B cell (primary cell): ENCODE data around the gene UMOD. TPM values are rescaled to one million over a fixed set of nuclear protein-coding genes. Genes with fewer than 3 reads are reported as not detected.

Experiments
- ATAC-seq: fragments of 200-7000 bp; cut with Tn5 transposase; one replicate; pipeline ENCODE4 v1.10.0; 2021; ENCODE audit warnings: low read depth, mild to moderate bottlenecking, moderate number of reproducible peaks, moderate library complexity
- CTCF ChIA-PET: fragments of 350-600 bp; sonication (Branson Sonifier 250); formaldehyde crosslinking; loops from one replicate; lab custom pipeline; 2021; ENCODE audit warnings: antibody characterized with exemption, inconsistent platforms; lab: Charles Lee
- POLR2A ChIA-PET: fragments of 350-600 bp; sonication (Branson Sonifier 250); formaldehyde crosslinking; loops from one replicate; lab custom pipeline; 2021; ENCODE audit warnings: antibody characterized with exemption; lab: Charles Lee
- DNase-seq: peaks from one replicate; pipeline ENCODE4 v3.0.0; 2013
- H2AFZ ChIP-seq: 2 replicates; pipeline ENCODE4 v1.6.1; 2012; ENCODE audit warnings: mild to moderate bottlenecking, low read depth, low read length; ENCODE audit not compliant: insufficient read depth, poor library complexity, severe bottlenecking
- H3K27ac ChIP-seq, 2 donors: 1 replicate in 1 of 2; 2 replicates in 1 of 2; pipeline ENCODE4 v1.5.1; 2012 to 2013; ENCODE audit warnings: low read length in 2 of 2, mild to moderate bottlenecking in 2 of 2, moderate library complexity in 1 of 2
- H3K27me3 ChIP-seq, 4 experiments: fragments of 200-600 bp in 1 of 4; sonication (generic) in 1 of 4; replicated peaks in 1 of 4; 1 replicate in 2 of 4; 2 replicates in 2 of 4; pipeline versions ENCODE4 v1.6.1 to v1.7.0; 2013 to 2016; ENCODE audit warnings: low read length in 3 of 4, mild to moderate bottlenecking in 2 of 4, mixed read lengths in 1 of 4, moderate library complexity in 1 of 4; ENCODE audit not compliant: insufficient read depth in 4 of 4, control insufficient read depth in 3 of 4; ENCODE audit errors: control extremely low read depth in 1 of 4
- H3K36me3 ChIP-seq, 2 experiments: replicated peaks in 1 of 2; 1 replicate in 1 of 2; 2 replicates in 1 of 2; pipeline versions ENCODE4 v1.6.1 to v1.7.1; 2013; ENCODE audit warnings: low read length in 1 of 2; ENCODE audit not compliant: insufficient read depth in 2 of 2, control insufficient read depth in 1 of 2; ENCODE audit errors: control extremely low read depth in 1 of 2, extremely low read depth in 1 of 2
- H3K4me1 ChIP-seq, 2 donors: fragments of 200-600 bp in 1 of 2; sonication (generic) in 1 of 2; 1 replicate in 1 of 2; 2 replicates in 1 of 2; pipeline versions ENCODE4 v1.5.1 to v1.6.1; 2013 to 2017; ENCODE audit warnings: low read length in 2 of 2; ENCODE audit not compliant: control insufficient read depth in 2 of 2, insufficient read depth in 2 of 2
- H3K4me2 ChIP-seq: replicated peaks from 2 replicates; pipeline ENCODE3; 2012; ENCODE audit warnings: mild to moderate bottlenecking, low read depth, low read length; ENCODE audit not compliant: poor library complexity, severe bottlenecking
- H3K4me3 ChIP-seq, 5 experiments: fragments of 200-600 bp in 1 of 5; sonication (generic) in 1 of 5; 1 replicate in 3 of 5; 2 replicates in 2 of 5; pipeline versions ENCODE4 v1.5.1 to v1.7.0; 2011 to 2016; ENCODE audit warnings: low read length in 4 of 5, mild to moderate bottlenecking in 4 of 5, low read depth in 2 of 5, control low read depth in 1 of 5, moderate library complexity in 1 of 5; ENCODE audit not compliant: insufficient read depth in 1 of 5; ENCODE audit errors: control extremely low read depth in 1 of 5, extremely low read depth in 1 of 5
- H3K79me2 ChIP-seq: fragments of 200-600 bp; sonication (generic); one replicate; pipeline ENCODE4 v1.6.0; 2016; ENCODE audit warnings: low read length; ENCODE audit not compliant: control insufficient read depth, insufficient read depth
- H3K9ac ChIP-seq: fragments of 200-600 bp; sonication (generic); 2 replicates; pipeline ENCODE4 v1.6.1; 2017; ENCODE audit warnings: mild to moderate bottlenecking, low read length, moderate library complexity
- H3K9me3 ChIP-seq, 3 donors: one replicate each; pipeline versions ENCODE4 v1.6.1 to v1.7.1; 2013; ENCODE audit warnings: low read length in 2 of 3; ENCODE audit not compliant: control insufficient read depth in 2 of 3, insufficient read depth in 1 of 3; ENCODE audit errors: control extremely low read depth in 1 of 3
- H4K20me1 ChIP-seq: 2 replicates; pipeline ENCODE4 v1.6.0; 2012; ENCODE audit warnings: mild to moderate bottlenecking, low read length; ENCODE audit not compliant: insufficient read depth, control insufficient read depth, poor library complexity, severe bottlenecking
- H3K27ac Mint-ChIP-seq: one replicate; pipeline ENCODE4 v1.8.0; 2021; ENCODE audit warnings: mixed read lengths
- H3K27me3 Mint-ChIP-seq: one replicate; pipeline ENCODE4 v1.8.0; 2021; ENCODE audit warnings: mixed read lengths
- H3K4me1 Mint-ChIP-seq: one replicate; pipeline ENCODE4 v1.8.0; 2021; ENCODE audit warnings: mixed read lengths
- H3K4me3 Mint-ChIP-seq: one replicate; pipeline ENCODE4 v1.8.0; 2021; ENCODE audit warnings: mixed read lengths
- H3K9me3 Mint-ChIP-seq: one replicate; pipeline ENCODE4 v1.8.0; 2022; ENCODE audit warnings: mixed read lengths; ENCODE audit not compliant: insufficient read depth
- EZH2 ChIP-seq: IDR thresholded peaks from 2 replicates; pipeline ENCODE4 v1.6.1; 2012; ENCODE audit warnings: borderline replicate concordance, low read depth, mild to moderate bottlenecking, moderate library complexity, low read length; ENCODE audit not compliant: insufficient read depth, poor library complexity, severe bottlenecking
- whole genome bisulfite sequencing: methylation state at CpG from one replicate; pipeline ENCODE4 v1.1.5; 2013; ENCODE audit warnings: missing lambda C conversion rate; ENCODE audit not compliant: insufficient coverage; 5-methylcytosine and 5-hydroxymethylcytosine counted together
- intact Hi-C: fragments of 100-400 bp; cut with micrococcal nuclease; formaldehyde crosslinking; loops from one replicate; pipeline ENCODE4 v1.10.0; 2022
- polyA plus RNA-seq: library from polyadenylated mRNA; depleted of rRNA; stranded (reverse); fragments of >200 nt; gene quantifications from 2 replicates; pipeline ENCODE4 v1.2.3, GENCODE V29; 2012
- total RNA-seq, 2 donors: library from RNA; stranded (reverse); fragments of 120-200 nt in 1 of 2; gene quantifications; 1 replicate in 1 of 2; 2 replicates in 1 of 2; pipeline versions ENCODE4 v1.2.3 to v1.2.4, GENCODE V29; 2013 to 2022
- TF ChIP-seq, protein P1 (sequence below): fragments of 200-600 bp; IDR thresholded peaks from one replicate; pipeline ENCODE4 v1.8.0; 2022; ENCODE audit warnings: antibody characterized with exemption, mild to moderate bottlenecking

Gene UMOD
- total and polyA plus RNA-seq, 2 donors (not counting 1 experiment from before 2014, with no cell fraction given), result not detected

DNA sequence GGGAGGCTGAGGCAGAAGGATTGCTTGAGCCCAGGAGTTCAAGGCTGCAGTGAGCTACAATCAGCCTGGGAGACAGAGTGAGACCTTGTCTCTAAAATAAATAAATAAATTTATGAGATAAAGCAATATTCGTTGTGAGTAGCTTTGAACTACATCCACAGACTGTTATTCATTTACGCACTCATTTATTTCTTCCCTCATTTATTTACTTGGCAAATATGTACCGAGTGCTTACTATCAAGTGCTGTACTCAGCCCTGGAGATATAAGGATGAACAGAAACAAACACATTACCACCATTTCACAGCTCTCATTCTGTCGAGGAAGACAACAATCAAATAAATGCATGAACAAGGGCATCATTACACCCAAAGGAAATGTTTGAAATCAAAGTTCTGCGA lies 24.7 kb upstream of the UMOD start:
- TF ChIP-seq, protein P1, sequence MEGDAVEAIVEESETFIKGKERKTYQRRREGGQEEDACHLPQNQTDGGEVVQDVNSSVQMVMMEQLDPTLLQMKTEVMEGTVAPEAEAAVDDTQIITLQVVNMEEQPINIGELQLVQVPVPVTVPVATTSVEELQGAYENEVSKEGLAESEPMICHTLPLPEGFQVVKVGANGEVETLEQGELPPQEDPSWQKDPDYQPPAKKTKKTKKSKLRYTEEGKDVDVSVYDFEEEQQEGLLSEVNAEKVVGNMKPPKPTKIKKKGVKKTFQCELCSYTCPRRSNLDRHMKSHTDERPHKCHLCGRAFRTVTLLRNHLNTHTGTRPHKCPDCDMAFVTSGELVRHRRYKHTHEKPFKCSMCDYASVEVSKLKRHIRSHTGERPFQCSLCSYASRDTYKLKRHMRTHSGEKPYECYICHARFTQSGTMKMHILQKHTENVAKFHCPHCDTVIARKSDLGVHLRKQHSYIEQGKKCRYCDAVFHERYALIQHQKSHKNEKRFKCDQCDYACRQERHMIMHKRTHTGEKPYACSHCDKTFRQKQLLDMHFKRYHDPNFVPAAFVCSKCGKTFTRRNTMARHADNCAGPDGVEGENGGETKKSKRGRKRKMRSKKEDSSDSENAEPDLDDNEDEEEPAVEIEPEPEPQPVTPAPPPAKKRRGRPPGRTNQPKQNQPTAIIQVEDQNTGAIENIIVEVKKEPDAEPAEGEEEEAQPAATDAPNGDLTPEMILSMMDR, result no peak
- no peak for TF ChIP-seq EZH2
- no peak overlapping the region for H3K4me2 ChIP-seq
- ATAC-seq (no peak), DNase-seq (no peak)
- H3K27me3 ChIP-seq, result peaks cover 0 to 9% (median 0%) of the 10 kb centered on the region in 4 experiments
- CTCF ChIA-PET, result interaction anchor here (2.4 kb wide), 1 partner anchor 8 kb away, joined by 20 read pairs; no protein-coding TSS in a partner anchor
- no peaks in the 10 kb centered on the region for H3K79me2 ChIP-seq
- POLR2A ChIA-PET, result no interaction called here
- no peak overlapping the region for H2AFZ ChIP-seq
- 100% methylated on average over 1 of the region's 5 CpGs for WGBS
- intact Hi-C loops, result no loop called here
- H3K27ac ChIP-seq, result no peak overlapping the region
- no peaks in the 10 kb centered on the region for H3K4me1 ChIP-seq
- Mint-ChIP-seq H3K27me3 (peaks cover 33% of the 10 kb centered on the region), H3K4me3 (no peak overlapping the region), H3K27ac (no peak overlapping the region), H3K4me1 (no peaks in the 10 kb centered on the region), H3K9me3 (no peaks in the 10 kb centered on the region)
- no peaks in the 10 kb centered on the region for H4K20me1 ChIP-seq
- H3K4me3 ChIP-seq, result no peak overlapping the region
- no peaks in the 10 kb centered on the region for H3K9me3 ChIP-seq
- H3K36me3 ChIP-seq, result no peaks in the 10 kb centered on the region
- H3K9ac ChIP-seq, result no peak overlapping the region

DNA sequence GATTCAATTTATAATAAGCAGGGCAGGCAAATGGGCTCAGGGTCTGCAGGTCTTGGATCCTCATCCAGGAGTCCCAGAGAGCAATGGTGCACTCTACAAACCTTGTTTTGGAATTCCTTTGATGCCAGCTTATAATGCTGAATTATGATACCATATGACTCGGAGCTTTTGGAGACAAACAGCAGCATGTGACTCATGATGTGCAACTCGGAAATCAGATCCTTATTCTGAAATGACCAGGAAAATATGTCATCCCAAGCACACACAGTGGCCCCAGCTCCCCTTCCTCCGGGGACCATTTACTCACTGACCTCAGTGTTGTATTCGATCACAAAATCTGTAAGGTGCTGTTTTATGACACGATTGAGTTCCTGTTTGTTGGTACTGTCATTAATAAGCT lies 20.2 kb upstream of the UMOD start:
- no peak overlapping the region for H3K4me3 ChIP-seq
- no peak overlapping the region for H3K27ac ChIP-seq
- intact Hi-C loops, result no loop called here
- no peak overlapping the region for H3K27ac Mint-ChIP-seq
- no peak overlapping the region for H2AFZ ChIP-seq
- H3K9me3 ChIP-seq, result no peaks in the 10 kb centered on the region
- no peaks in the 10 kb centered on the region for H3K36me3 ChIP-seq
- H3K4me1 Mint-ChIP-seq, result no peaks in the 10 kb centered on the region
- H3K4me3 Mint-ChIP-seq, result no peak overlapping the region
- peaks cover 0 to 9% (median 0%) of the 10 kb centered on the region in 4 experiments for H3K27me3 ChIP-seq
- H3K79me2 ChIP-seq, result no peaks in the 10 kb centered on the region
- POLR2A ChIA-PET, result no interaction called here
- peaks cover 42% of the 10 kb centered on the region for H3K27me3 Mint-ChIP-seq
- TF ChIP-seq EZH2, result no peak
- TF ChIP-seq, protein P1, result no peak
- H3K9ac ChIP-seq, result no peak overlapping the region
- WGBS, result 94% methylated on average over 4 of the region's 5 CpGs
- DNase-seq, result no peak
- H4K20me1 ChIP-seq, result no peaks in the 10 kb centered on the region
- CTCF ChIA-PET, result interaction anchor here (0.7 to 2.2 kb wide), 2 partner anchors 11 to 13 kb away, joined by 3 to 6 read pairs; no protein-coding TSS in a partner anchor
- no peak for ATAC-seq
- H3K4me2 ChIP-seq, result no peak overlapping the region
- no peaks in the 10 kb centered on the region for H3K9me3 Mint-ChIP-seq
- H3K4me1 ChIP-seq, result no peaks in the 10 kb centered on the region
